ENCODE measurements around the gene HAPLN3. TPM values are rescaled to one million over a fixed set of nuclear protein-coding genes. Genes with fewer than 3 reads are reported as not detected.

HAPLN3 gene
- total RNA-seq, 1 donor from 2014 or later: 1.0 TPM

DNA sequence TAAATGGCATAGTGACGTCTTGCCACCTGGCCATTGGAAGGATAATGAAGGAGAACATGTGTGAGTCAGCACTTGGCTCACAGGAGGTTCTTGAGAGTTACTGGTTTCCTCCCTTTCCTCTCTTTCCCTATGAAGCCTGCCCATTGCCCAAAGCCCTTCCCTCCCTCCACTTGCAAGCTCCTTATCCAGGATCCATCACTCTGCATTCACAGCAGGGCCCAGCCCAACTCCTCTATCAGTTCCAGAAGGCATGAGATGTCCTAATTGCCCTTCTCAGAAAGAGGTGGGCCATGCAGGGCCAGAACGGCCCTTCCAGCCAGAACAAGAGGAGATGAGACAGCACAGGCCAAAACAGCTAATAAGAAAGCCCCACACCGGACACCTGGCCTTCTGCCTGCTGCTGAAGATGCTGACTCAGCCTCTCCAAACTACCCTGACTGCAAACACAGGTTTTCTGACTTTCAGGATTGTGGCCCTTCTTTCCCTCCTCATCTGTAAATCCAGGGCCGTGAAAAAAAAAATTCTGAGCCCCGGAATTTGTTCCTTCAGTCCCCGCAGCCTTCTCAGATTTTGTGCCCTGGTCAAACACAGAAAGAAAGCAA, 29.7 kb downstream of the HAPLN3 start:
- no peak for DNase-seq (ENCODE audit: low spot score)
- ATAC-seq: no peak

DNA sequence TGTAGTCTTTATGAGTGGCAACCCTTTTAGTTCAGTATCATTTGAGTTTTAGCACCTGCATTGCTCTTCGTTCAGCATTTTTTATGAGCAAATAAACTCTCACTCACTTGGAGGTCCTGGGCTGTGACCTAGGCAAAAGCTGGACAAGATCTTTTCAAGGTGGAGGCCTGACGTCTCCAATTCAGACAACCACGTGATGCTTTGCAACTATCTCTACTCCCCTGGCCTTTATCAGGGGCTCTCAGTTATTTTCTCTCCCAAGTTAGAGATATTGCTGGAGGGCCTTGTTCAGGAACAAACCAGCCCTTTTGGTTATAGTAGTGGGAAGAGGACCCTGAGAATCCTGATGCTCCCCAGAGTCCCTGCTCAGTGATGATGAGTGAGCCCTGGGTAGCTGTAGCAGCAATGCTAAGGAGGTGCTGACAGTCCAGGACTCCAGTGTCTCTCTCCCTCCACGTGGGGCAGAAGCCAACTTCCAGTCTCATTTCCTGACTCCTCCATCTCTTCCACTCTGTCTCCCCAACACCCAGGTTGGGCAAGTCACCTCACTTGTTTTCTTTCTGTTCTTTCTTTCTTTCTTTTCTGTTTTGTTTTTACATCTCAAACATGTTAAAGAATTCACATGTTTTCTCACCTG, 30.4 kb downstream of the HAPLN3 start:
- DNase-seq (ENCODE audit: low spot score): no peak
- no peak for ATAC-seq

DNA sequence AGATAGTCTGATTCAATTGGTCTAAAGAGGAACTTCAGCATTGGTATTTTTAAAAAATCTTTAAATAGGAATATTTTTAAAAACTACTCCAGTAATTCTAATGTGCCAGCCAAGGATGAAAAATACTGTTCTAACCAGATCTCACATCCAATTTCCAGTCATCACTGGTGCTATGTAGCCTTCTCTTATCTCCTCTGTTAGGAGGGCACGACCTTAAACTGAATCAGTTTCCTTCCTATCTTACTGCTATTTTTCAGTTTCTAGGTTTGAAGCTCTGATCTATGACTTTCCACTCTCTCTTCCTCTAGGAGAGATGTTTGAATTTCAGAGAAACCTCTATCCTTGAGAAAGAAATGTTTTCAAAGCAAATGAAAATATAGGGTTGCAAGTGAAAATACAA, 31.9 kb downstream of the HAPLN3 start:
- ATAC-seq (no peak), DNase-seq (ENCODE audit: low spot score) (no peak)

- no peak for DNase-seq (ENCODE audit: low spot score)
- no peak for ATAC-seq
Observed at GRCh38 chr15:88860212-88860611, 35.1 kb downstream of the HAPLN3 start.

- no peak for ATAC-seq
- DNase-seq (ENCODE audit: low spot score): no peak
Observed at GRCh38 chr15:88859550-88859949, 35.8 kb downstream of the HAPLN3 start.

DNA sequence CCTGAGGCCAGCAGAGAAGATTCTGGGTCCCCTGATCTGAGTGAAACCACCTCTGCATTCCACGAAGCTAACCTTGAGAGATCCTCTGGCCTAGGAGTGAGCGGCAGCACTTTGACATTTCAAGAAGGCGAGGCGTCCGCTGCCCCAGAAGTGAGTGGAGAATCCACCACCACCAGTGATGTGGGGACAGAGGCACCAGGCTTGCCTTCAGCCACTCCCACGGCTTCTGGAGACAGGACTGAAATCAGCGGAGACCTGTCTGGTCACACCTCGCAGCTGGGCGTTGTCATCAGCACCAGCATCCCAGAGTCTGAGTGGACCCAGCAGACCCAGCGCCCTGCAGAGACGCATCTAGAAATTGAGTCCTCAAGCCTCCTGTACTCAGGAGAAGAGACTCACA, 36.4 kb downstream of the HAPLN3 start:
- DNase-seq (ENCODE audit: low spot score) (no peak), ATAC-seq (no peak)

GRCh38 chr15:88852476-88852875, 42.9 kb downstream of the HAPLN3 start:
- ATAC-seq (no peak), DNase-seq (ENCODE audit: low spot score) (no peak)

DNA sequence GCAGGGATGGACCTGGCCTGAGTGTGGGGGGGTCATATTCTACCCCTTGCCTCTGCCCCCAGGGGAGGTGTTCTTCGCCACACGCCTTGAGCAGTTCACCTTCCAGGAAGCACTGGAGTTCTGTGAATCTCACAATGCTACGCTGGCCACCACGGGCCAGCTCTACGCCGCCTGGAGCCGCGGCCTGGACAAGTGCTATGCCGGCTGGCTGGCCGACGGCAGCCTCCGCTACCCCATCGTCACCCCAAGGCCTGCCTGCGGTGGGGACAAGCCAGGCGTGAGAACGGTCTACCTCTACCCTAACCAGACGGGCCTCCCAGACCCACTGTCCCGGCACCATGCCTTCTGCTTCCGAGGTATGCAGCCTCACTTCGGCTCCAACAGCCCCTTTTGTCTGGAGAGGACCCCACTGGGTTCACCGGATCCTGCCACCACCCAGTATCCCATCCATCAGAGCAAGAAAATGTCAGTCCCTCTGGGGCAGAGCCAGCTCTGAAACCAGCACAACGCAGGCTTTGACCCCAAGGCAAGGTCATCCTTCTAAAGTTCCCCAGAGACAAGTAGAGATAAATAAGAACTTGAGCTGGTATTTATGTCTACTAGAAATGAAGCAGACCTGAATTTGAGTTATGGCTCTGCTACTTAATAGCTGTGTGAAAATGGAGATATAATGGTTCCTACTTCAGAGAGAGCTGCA, 45.8 kb downstream of the HAPLN3 start:
- DNase-seq (ENCODE audit: low spot score) (no peak), ATAC-seq (no peak)

DNA sequence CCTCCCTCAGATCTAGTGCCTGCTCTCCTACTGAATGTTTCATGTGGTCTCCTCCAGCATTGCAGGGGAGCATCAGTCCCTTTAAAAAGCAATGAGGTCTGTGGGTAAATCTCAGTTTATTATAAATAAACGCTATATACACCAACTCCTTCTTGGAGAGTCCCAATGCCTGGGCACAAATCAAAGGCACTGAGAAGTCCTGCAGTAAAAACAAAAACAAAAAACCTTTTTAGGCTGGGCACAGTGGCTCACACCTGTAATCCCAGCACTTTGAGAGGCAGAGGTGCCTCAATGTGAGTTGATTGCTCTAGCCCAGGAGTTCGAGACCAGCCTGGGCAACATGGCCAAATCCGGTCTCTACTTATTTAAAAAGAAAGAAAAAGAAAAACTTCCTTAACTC, 47.1 kb downstream of the HAPLN3 start:
- ATAC-seq: no peak
- DNase-seq (ENCODE audit: low spot score): no peak

GRCh38 chr15:88847144-88847543, 48.2 kb downstream of the HAPLN3 start:
- DNase-seq (ENCODE audit: low spot score): no peak
- no peak for ATAC-seq

DNA sequence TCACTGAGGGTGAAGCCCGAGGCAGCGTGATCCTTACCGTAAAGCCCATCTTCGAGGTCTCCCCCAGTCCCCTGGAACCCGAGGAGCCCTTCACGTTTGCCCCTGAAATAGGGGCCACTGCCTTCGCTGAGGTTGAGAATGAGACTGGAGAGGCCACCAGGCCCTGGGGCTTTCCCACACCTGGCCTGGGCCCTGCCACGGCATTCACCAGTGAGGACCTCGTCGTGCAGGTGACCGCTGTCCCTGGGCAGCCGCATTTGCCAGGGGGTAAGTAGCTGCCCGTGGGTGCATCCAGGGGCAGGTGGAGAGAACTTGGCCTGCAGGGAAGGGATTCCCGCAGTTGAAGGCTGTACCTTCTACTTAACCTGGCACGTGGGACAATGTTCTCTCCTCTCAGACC, 49.7 kb downstream of the HAPLN3 start:
- ATAC-seq: no peak
- DNase-seq (ENCODE audit: low spot score): no peak

DNA sequence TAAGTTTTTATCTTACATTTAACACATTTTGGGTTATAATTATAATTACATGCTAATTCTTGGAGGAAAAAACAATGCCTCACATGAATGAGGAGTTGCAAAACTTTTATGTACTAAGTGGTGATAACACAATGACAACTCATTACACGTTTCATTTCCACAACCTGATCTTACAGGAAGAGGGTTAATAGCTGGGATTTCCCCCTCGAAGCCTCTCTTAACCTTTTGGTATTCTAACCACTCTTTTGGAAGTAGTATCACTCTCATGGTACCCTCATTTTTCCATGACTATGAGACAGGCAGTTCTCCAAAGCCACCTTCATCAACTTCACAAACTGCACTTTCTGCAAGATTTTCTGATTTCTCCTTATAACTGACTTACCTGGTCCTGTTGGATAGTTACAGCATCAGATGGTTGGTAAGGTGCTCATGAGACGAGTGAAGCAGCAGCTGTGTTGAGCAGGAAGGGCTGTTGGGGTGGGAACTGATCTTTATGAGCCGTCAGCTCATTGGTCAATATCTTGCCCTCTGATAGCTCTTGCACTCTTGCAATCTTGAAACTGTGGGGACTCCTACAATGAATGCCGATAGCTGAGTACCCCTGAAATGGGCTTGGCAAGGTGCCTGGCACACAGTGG, 50.5 kb downstream of the HAPLN3 start:
- DNase-seq (ENCODE audit: low spot score) (no peak), ATAC-seq (no peak)

DNA sequence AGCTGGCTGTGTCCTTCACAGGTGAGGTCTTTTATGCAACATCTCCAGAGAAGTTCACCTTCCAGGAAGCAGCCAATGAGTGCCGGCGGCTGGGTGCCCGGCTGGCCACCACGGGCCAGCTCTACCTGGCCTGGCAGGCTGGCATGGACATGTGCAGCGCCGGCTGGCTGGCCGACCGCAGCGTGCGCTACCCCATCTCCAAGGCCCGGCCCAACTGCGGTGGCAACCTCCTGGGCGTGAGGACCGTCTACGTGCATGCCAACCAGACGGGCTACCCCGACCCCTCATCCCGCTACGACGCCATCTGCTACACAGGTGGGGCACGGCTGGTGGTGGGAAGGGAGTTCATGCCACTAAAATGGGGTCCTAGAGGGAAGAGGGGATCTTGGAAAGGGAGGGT, 52.0 kb downstream of the HAPLN3 start:
- DNase-seq (ENCODE audit: low spot score) (no peak), ATAC-seq (no peak)

GRCh38 chr15:88842156-88842555, 53.2 kb downstream of the HAPLN3 start:
- ATAC-seq (no peak), DNase-seq (ENCODE audit: low spot score) (no peak)

GRCh38 chr15:88841236-88841635, 54.1 kb downstream of the HAPLN3 start:
- DNase-seq (ENCODE audit: low spot score): no peak

DNA sequence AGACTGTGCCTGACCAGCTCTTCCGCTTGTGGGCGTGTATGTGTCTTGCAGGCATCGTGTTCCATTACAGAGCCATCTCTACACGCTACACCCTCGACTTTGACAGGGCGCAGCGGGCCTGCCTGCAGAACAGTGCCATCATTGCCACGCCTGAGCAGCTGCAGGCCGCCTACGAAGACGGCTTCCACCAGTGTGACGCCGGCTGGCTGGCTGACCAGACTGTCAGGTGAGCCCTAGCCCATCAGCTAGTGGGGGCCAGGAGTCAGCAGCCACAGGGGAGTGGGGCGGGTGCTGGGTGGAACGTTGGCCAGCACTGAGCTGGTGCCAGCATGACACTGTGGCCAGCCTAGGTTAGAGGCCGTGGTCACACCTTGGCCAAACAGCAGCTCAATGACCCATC, 55.4 kb downstream of the HAPLN3 start:
- DNase-seq (ENCODE audit: low spot score): no peak
- no peak for ATAC-seq

More at GRCh38 chr15:88841236-88841635, 54.1 kb downstream of the HAPLN3 start:
- ATAC-seq: no peak

DNA sequence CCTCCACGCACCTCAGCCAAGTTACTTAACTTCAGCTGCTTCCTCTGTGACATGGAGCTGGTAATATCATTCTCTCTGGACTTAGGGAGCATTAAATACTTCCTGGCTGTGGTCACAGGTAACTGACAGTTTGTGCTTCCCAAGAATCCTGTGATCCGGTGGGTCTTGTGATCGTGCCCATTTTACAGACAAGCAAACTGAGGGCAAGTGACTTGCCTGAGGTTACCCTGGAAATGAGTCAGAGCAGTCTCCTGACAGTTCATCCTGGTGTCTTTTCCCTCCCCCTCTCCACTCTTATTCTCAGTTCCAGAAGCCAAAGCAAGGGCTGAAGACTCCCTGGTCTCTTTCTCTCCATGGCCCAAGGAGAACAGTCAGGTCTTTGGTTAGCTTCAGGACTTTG, 56.2 kb downstream of the HAPLN3 start:
- no peak for DNase-seq (ENCODE audit: low spot score)
- ATAC-seq: no peak

DNA sequence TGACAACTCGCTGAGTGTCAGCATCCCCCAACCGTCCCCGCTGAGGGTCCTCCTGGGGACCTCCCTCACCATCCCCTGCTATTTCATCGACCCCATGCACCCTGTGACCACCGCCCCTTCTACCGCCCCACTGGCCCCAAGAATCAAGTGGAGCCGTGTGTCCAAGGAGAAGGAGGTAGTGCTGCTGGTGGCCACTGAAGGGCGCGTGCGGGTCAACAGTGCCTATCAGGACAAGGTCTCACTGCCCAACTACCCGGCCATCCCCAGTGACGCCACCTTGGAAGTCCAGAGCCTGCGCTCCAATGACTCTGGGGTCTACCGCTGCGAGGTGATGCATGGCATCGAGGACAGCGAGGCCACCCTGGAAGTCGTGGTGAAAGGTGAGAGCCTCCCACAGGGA, 56.7 kb downstream of the HAPLN3 start:
- DNase-seq (ENCODE audit: low spot score) (no peak), ATAC-seq (no peak)

DNA sequence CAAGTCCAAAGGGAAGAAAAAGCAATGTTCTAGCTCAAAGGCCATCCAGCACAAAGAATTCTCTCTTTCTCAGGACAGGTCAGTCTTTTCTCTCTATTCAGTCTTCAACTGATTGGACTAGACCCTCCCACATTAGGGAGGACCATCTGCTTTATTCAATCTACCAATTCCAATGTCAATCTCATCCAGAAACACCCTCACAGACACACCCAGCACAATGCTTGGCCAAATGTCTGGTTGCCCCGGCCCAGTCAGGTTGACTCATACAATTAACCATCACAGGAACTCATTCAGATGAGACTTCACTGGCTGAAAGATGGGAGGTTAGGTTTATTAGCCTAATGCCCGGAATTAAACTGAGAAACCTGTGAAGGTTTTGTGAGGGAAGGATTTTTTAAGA, 59.7 kb downstream of the HAPLN3 start:
- DNase-seq (ENCODE audit: low spot score): no peak
- ATAC-seq: no peak

DNA sequence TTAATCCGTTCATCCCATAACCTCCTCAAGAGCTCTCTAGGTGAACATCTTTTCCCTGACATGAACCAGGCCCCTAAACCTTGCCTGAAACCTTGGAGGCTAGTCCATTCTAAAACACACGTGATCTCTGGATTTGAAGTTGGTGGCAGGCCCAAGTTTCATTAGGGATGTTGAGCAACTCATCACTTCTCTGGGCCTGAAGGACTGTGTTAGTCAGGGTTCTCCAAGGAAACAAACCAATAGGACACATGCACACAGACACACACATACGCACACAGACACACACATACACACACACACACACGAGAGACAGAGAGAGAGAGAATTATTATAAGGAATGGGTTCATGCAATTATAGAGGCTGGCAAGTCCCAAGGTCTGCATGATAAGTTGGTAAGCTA, 60.2 kb downstream of the HAPLN3 start:
- ATAC-seq (no peak), DNase-seq (ENCODE audit: low spot score) (no peak)

GRCh38 chr15:88834211-88834812, 61.0 kb downstream of the HAPLN3 start:
- ATAC-seq (peak; percentile 71), DNase-seq (ENCODE audit: low spot score) (no peak)

GRCh38 chr15:88833731-88834100, 61.6 kb downstream of the HAPLN3 start:
- ATAC-seq: no peak
- no peak for DNase-seq (ENCODE audit: low spot score)
